AG04449 (cell line): ENCODE measurements around the gene LPCAT2.

ENCODE experiments used
- CTCF ChIA-PET: fragments of 350-600 bp; formaldehyde crosslinking; extraction: SDS; loops from one replicate; lab custom pipeline; 2021; ENCODE audit warnings: antibody characterized with exemption; lab: Yijun Ruan, JAX
- POLR2A ChIA-PET: fragments of 400-600, 350-600 bp; formaldehyde crosslinking; extraction: SDS; loops from one replicate; lab custom pipeline; 2020; ENCODE audit warnings: antibody characterized with exemption, inconsistent platforms; lab: Yijun Ruan, JAX
- DNase-seq: peaks from one replicate; pipeline ENCODE4 v3.0.0-alpha.2; 2010; ENCODE audit warnings: low read depth, low spot score
- H3K4me3 ChIP-seq: 2 replicates; pipeline ENCODE4 v1.5.1; 2011; ENCODE audit warnings: low read depth, mild to moderate bottlenecking, control low read depth, low read length
- CTCF ChIP-seq: IDR thresholded peaks from one replicate; pipeline ENCODE4 v1.5.1; 2011; ENCODE audit warnings: mild to moderate bottlenecking, moderate library complexity, low read length, control low read depth, inconsistent platforms; ENCODE audit not compliant: insufficient read depth; ENCODE audit errors: missing control alignments

LPCAT2 gene

GRCh38 chr16:55565086-55565485 lies 56.2 kb downstream of the LPCAT2 start:
- no peak overlapping the region for H3K4me3 ChIP-seq
- ChIA-PET POLR2A (no interaction called here), CTCF (interaction anchor here (0.7 kb wide), 1 partner anchor 12 kb away, joined by 3 read pairs; no protein-coding TSS in a partner anchor)
- TF ChIP-seq CTCF, result no peak
- no peak for DNase-seq

- POLR2A ChIA-PET, result no interaction called here
- CTCF ChIA-PET, result interaction anchor here (1.0 to 3.4 kb wide), 5 partner anchors 9 to 137 kb away, joined by 3 to 20 read pairs (median 5); no protein-coding TSS in a partner anchor
Measured at GRCh38 chr16:55566432-55567175, 57.7 kb downstream of the LPCAT2 start, which contains the start of gene CAPNS2. CAPNS2 (plus strand) TSS chr16:55566684; CDS start chr16:55566757, 73 bp downstream.

GRCh38 chr16:55567382-55567781 lies 58.5 kb downstream of the LPCAT2 start:
- no peak for TF ChIP-seq CTCF

More at GRCh38 chr16:55566432-55567175, 57.7 kb downstream of the LPCAT2 start, which contains the start of gene CAPNS2:
- DNase-seq, result no peak
- no peak for TF ChIP-seq CTCF
- H3K4me3 ChIP-seq, result no peak within 1 kb of the TSS

GRCh38 chr16:55568207-55568606 lies 59.3 kb downstream of the LPCAT2 start:
- no peak for DNase-seq
- H3K4me3 ChIP-seq, result no peak overlapping the region
- POLR2A ChIA-PET, result no interaction called here
- CTCF ChIA-PET, result interaction anchor here (1.4 to 3.4 kb wide), 3 partner anchors 96 to 135 kb away, joined by 5 to 20 read pairs (median 6); no protein-coding TSS in a partner anchor
- no peak for TF ChIP-seq CTCF

More at GRCh38 chr16:55567382-55567781, 58.5 kb downstream of the LPCAT2 start:
- POLR2A ChIA-PET, result no interaction called here
- H3K4me3 ChIP-seq, result no peak overlapping the region
- DNase-seq, result no peak
- CTCF ChIA-PET, result interaction anchor here (1.0 to 3.4 kb wide), 5 partner anchors 8 to 136 kb away, joined by 3 to 20 read pairs (median 5); no protein-coding TSS in a partner anchor

GRCh38 chr16:55569025-55569424 lies 60.2 kb downstream of the LPCAT2 start:
- CTCF ChIA-PET, result interaction anchor here (1.6 to 3.4 kb wide), 2 partner anchors 104 kb away, joined by 5 to 20 read pairs; no protein-coding TSS in a partner anchor
- POLR2A ChIA-PET, result no interaction called here
- TF ChIP-seq CTCF, result no peak
- DNase-seq, result no peak
- no peak overlapping the region for H3K4me3 ChIP-seq

GRCh38 chr16:55570159-55570558 lies 61.3 kb downstream of the LPCAT2 start:
- ChIA-PET POLR2A (no interaction called here), CTCF (interaction anchor here (1.6 kb wide), 1 partner anchor 105 kb away, joined by 5 read pairs; no protein-coding TSS in a partner anchor)
- TF ChIP-seq CTCF, result no peak
- H3K4me3 ChIP-seq, result no peak overlapping the region
- DNase-seq, result no peak
